Endothelial cell of umbilical vein (primary cell): ENCODE results near the gene GNAQ. TPM values are rescaled to one million over a fixed set of nuclear protein-coding genes. Genes with fewer than 3 reads are reported as not detected.

ENCODE experiments used
- BruUV-seq: library from RNA; stranded (reverse); fragments of 400-500 nt; replicated peaks from 2 replicates; lab custom pipeline; 2021; lab: Mats Ljungman, UMichigan
- CTCF ChIA-PET: fragments of 300-600, 350-600 bp; sonication (Branson Sonifier 250); formaldehyde crosslinking; loops from one replicate; lab custom pipeline; 2021; ENCODE audit warnings: antibody characterized with exemption, inconsistent platforms; lab: Charles Lee
- POLR2A ChIA-PET: fragments of 300-600, 350-600 bp; sonication (Branson Sonifier 250); formaldehyde crosslinking; loops from one replicate; lab custom pipeline; 2021; ENCODE audit warnings: antibody characterized with exemption, inconsistent platforms; lab: Charles Lee
- DNase-seq: peaks from one replicate; pipeline ENCODE4 v3.0.0-alpha.2; 2011; ENCODE audit warnings: low read depth, low spot score
- FAIRE-seq: peaks from 2 replicates; lab custom pipeline; 2011; peaks lifted over from hg19 to GRCh38; lab: Jason Lieb, UNC
- H2AFZ ChIP-seq: 2 replicates; pipeline ENCODE4 v1.6.0; 2012; ENCODE audit warnings: low read depth, low read length, control low read depth, inconsistent platforms
- H3K27ac ChIP-seq: 2 replicates; pipeline ENCODE4 v1.5.1; 2011; ENCODE audit warnings: low read depth, mild to moderate bottlenecking, control low read depth, low read length, moderate library complexity; ENCODE audit not compliant: insufficient read depth
- H3K27me3 ChIP-seq, 2 experiments: 2 replicates each; pipeline versions ENCODE4 v1.6.0 to v1.6.1; 2011; ENCODE audit warnings: low read length in 2 of 2, mixed read lengths in 1 of 2; ENCODE audit not compliant: control insufficient read depth in 2 of 2, insufficient read depth in 2 of 2
- H3K36me3 ChIP-seq, 2 experiments: 2 replicates in 1 of 2; 3 replicates in 1 of 2; pipeline ENCODE4 v1.5.1; 2011; ENCODE audit warnings: low read length in 2 of 2, mild to moderate bottlenecking in 1 of 2, moderate library complexity in 1 of 2; ENCODE audit not compliant: control insufficient read depth in 2 of 2, insufficient read depth in 2 of 2; ENCODE audit errors: extremely low read depth in 1 of 2
- H3K4me1 ChIP-seq: 3 replicates; pipeline ENCODE4 v1.5.1; 2011; ENCODE audit warnings: mild to moderate bottlenecking, low read length; ENCODE audit not compliant: control insufficient read depth, insufficient read depth; ENCODE audit errors: extremely low read depth
- H3K4me2 ChIP-seq: 2 replicates; pipeline ENCODE4 v1.6.1; 2011; ENCODE audit warnings: low read length, control low read depth, mixed read lengths; ENCODE audit not compliant: insufficient read depth
- H3K4me3 ChIP-seq, 3 experiments: fragments of 200-600 bp in 1 of 3; sonication (generic), shearing (Covaris generic) in 1 of 3; replicated peaks in 1 of 3; 2 replicates each; pipeline ENCODE4 v1.5.1; 2011 to 2016; ENCODE audit warnings: control low read depth in 3 of 3, low read length in 3 of 3, mild to moderate bottlenecking in 2 of 3, inconsistent platforms in 1 of 3, low read depth in 1 of 3, moderate library complexity in 1 of 3; ENCODE audit not compliant: insufficient read depth in 1 of 3
- H3K79me2 ChIP-seq: 2 replicates; pipeline ENCODE4 v1.6.0; 2012; ENCODE audit warnings: low read length, inconsistent platforms; ENCODE audit not compliant: control insufficient read depth, insufficient read depth
- H3K9ac ChIP-seq: replicated peaks from 2 replicates; pipeline ENCODE3; 2011; ENCODE audit warnings: low read length, control low read depth; ENCODE audit not compliant: insufficient read depth; ENCODE audit errors: extremely low read depth
- H3K9me1 ChIP-seq: replicated peaks from 3 replicates; pipeline ENCODE4 v1.6.0; 2011; ENCODE audit warnings: mild to moderate bottlenecking, low read length; ENCODE audit not compliant: control insufficient read depth, insufficient read depth; ENCODE audit errors: extremely low read depth
- H3K9me3 ChIP-seq: replicated peaks from 2 replicates; pipeline ENCODE4 v1.5.1; 2012; ENCODE audit warnings: low read length, inconsistent platforms; ENCODE audit not compliant: control insufficient read depth, insufficient read depth
- H4K20me1 ChIP-seq: replicated peaks from 2 replicates; pipeline ENCODE3; 2011; ENCODE audit warnings: mild to moderate bottlenecking, low read length; ENCODE audit not compliant: control insufficient read depth, insufficient read depth; ENCODE audit errors: extremely low read depth
- CTCF ChIP-seq, 2 donors: IDR thresholded peaks; 1 replicate in 1 of 2; 2 replicates in 1 of 2; pipeline ENCODE4 v1.5.1; 2011; ENCODE audit warnings: low read length in 2 of 2, mild to moderate bottlenecking in 2 of 2, moderate library complexity in 2 of 2, control low read depth in 1 of 2, inconsistent platforms in 1 of 2, low read depth in 1 of 2; ENCODE audit not compliant: insufficient read depth in 1 of 2; ENCODE audit errors: extremely low read depth in 1 of 2
- EZH2 ChIP-seq: IDR thresholded peaks from 2 replicates; pipeline ENCODE4 v1.6.1; 2012; ENCODE audit warnings: borderline replicate concordance, low read depth, mild to moderate bottlenecking, moderate library complexity, low read length, inconsistent platforms; ENCODE audit not compliant: severe bottlenecking
- FOS ChIP-seq: IDR thresholded peaks from 2 replicates; pipeline ENCODE4 v1.6.1; 2011; ENCODE audit warnings: mild to moderate bottlenecking, low read length, moderate library complexity, borderline replicate concordance; ENCODE audit not compliant: insufficient read depth
- GATA2 ChIP-seq: IDR thresholded peaks from 2 replicates; pipeline ENCODE4 v1.7.0; 2011; ENCODE audit warnings: low read depth, mild to moderate bottlenecking, moderate library complexity, mixed read lengths, low read length; ENCODE audit not compliant: insufficient read length, insufficient read depth
- JUN ChIP-seq: IDR thresholded peaks from 2 replicates; pipeline ENCODE4 v1.6.1; 2011; ENCODE audit warnings: borderline replicate concordance, low read depth; ENCODE audit not compliant: insufficient read length, insufficient read depth
- MAX ChIP-seq: IDR thresholded peaks from 2 replicates; pipeline ENCODE4 v1.6.1; 2011; ENCODE audit not compliant: insufficient read depth, insufficient read length
- MYC ChIP-seq: IDR thresholded peaks from one replicate; pipeline ENCODE4 v1.6.1; 2011; ENCODE audit warnings: mild to moderate bottlenecking, low read depth, low read length
- POLR2A ChIP-seq: IDR thresholded peaks from 2 replicates; pipeline ENCODE4 v1.6.1; 2012; ENCODE audit warnings: low read depth, mild to moderate bottlenecking, control low read depth, low read length
- POLR2AphosphoS5 ChIP-seq: IDR thresholded peaks from 2 replicates; pipeline ENCODE4 v1.6.1; 2012; ENCODE audit warnings: low read depth, mild to moderate bottlenecking, control low read depth, low read length, moderate library complexity; ENCODE audit not compliant: insufficient read depth
- dilution Hi-C: fragments of 300-500 bp; cut with MboI; formaldehyde crosslinking; loops from one replicate; pipeline ENCODE4 v1.15.0; 2019; ENCODE audit warnings: low sequenced_read_pairs; ENCODE audit not compliant: extremely low pct_ligation_motif_present
- intact Hi-C: fragments of 100-400 bp; cut with micrococcal nuclease; formaldehyde crosslinking; loops from one replicate; pipeline ENCODE4 v1.10.0; 2022
- polyA plus RNA-seq, 4 experiments: library from polyadenylated mRNA; depleted of rRNA in 3 of 4; stranded (reverse) in 3 of 4; unstranded in 1 of 4; fragments of >200 nt; gene quantifications; 2 replicates each; pipeline versions ENCODE4 v1.2.1 to v1.2.3, GENCODE V29; 2011 to 2012; ENCODE audit warnings: missing spikeins in 1 of 4
- total RNA-seq: library from RNA; stranded (reverse); gene quantifications from 2 replicates; pipeline ENCODE4 v1.2.3, GENCODE V29; 2021

GNAQ gene
- total and polyA plus RNA-seq, 2 donors (not counting 3 experiments of a cell fraction or from before 2014, with no cell fraction given): 26.1 to 67.3 TPM

GRCh38 chr9:77997611-77998284 lies 33.9 kb downstream of the GNAQ start:
- H3K27ac ChIP-seq: peak overlapping the region; percentile 60
- DNase-seq: peak; percentile 94

More at GRCh38 chr9:77997611-77998284, 33.9 kb downstream of the GNAQ start:
- CTCF ChIA-PET: interaction anchor here (0.8 to 2.9 kb wide), 8 partner anchors 10 to 564 kb away, joined by 3 to 37 read pairs (median 3); no protein-coding TSS in a partner anchor
- Histone ChIP-seq H3K9ac (peak overlapping the region; percentile 50), H3K4me3 (peak overlapping the region in 1 of 3 experiments; percentile 21), H3K9me3 (no peaks in the 10 kb centered on the region), H2AFZ (no peak overlapping the region), H3K4me2 (peak overlapping the region; percentile 83), H3K27me3 (no peaks in the 10 kb centered on the region), H3K36me3 (no peaks in the 10 kb centered on the region), H3K4me1 (peaks cover 59% of the 10 kb centered on the region), H4K20me1 (no peaks in the 10 kb centered on the region), H3K9me1 (no peaks in the 10 kb centered on the region), H3K79me2 (peaks cover 77% of the 10 kb centered on the region)
- no TSS peak for BruUV-seq
- dilution Hi-C loops: no loop called here
- intact Hi-C loops: loop anchor here (1.0 kb wide), 2 partner anchors 20 to 32 kb away; no protein-coding TSS in a partner anchor
- peak; percentile 71 for TF ChIP-seq MAX
- TF ChIP-seq JUN: no peak
- no peak for TF ChIP-seq CTCF (IDR thresholded peaks at IDR 0.05; ENCODE audit: extremely low read depth in 1 of 2, insufficient read depth in 1 of 2, low read depth in 1 of 2, low read length in 2 of 2)
- no peak for TF ChIP-seq POLR2A
- peak; percentile 85 for TF ChIP-seq MYC
- peak; percentile 89 for TF ChIP-seq POLR2AphosphoS5
- no peak for TF ChIP-seq EZH2
- TF ChIP-seq FOS: no peak
- TF ChIP-seq GATA2: peak; percentile 57
- FAIRE-seq: no peak
- POLR2A ChIA-PET: no interaction called here
